H1 (cell line): Measurements from ENCODE around the gene RIMBP2. TPM values are rescaled to one million over a fixed set of nuclear protein-coding genes. Genes with fewer than 3 reads are reported as not detected.

ENCODE experiments used
- CTCF ChIA-PET: fragments of 300-600 bp; sonication (Branson Sonifier 250); formaldehyde crosslinking; loops from one replicate; lab custom pipeline; 2021; ENCODE audit not compliant: partially characterized antibody; lab: Charles Lee
- POLR2A ChIA-PET: fragments of 300-600 bp; sonication (Branson Sonifier 250); formaldehyde crosslinking; loops from one replicate; lab custom pipeline; 2021; ENCODE audit warnings: inconsistent platforms; ENCODE audit not compliant: partially characterized antibody; lab: Charles Lee
- DNase-seq, 2 experiments: peaks; one replicate each; pipeline versions ENCODE4 v3.0.0 to v3.0.0-alpha.2; 2010 to 2022; ENCODE audit warnings: low spot score in 2 of 2, low read depth in 1 of 2, mixed read lengths in 1 of 2
- FAIRE-seq: peaks from 2 replicates; lab custom pipeline; 2011; peaks lifted over from hg19 to GRCh38; lab: Jason Lieb, UNC
- H2AFZ ChIP-seq: 2 replicates; pipeline ENCODE4 v1.8.1; 2012; ENCODE audit warnings: low read length, inconsistent platforms
- H2AK5ac ChIP-seq: 2 replicates; pipeline ENCODE4 v1.6.1; 2013; ENCODE audit warnings: low read depth, low read length
- H2BK120ac ChIP-seq: replicated peaks from 2 replicates; pipeline ENCODE3; 2013; ENCODE audit warnings: low read depth, low read length, inconsistent platforms
- H2BK12ac ChIP-seq: 2 replicates; pipeline ENCODE4 v1.6.1; 2013; ENCODE audit warnings: low read depth, low read length
- H2BK15ac ChIP-seq: 2 replicates; pipeline ENCODE4 v1.6.1; 2013; ENCODE audit warnings: low read length
- H2BK20ac ChIP-seq: 2 replicates; pipeline ENCODE4 v1.6.1; 2013; ENCODE audit warnings: low read length
- H2BK5ac ChIP-seq: 2 replicates; pipeline ENCODE4 v1.6.1; 2013; ENCODE audit warnings: low read depth, low read length
- H3K14ac ChIP-seq: 2 replicates; pipeline ENCODE4 v1.6.1; 2013; ENCODE audit warnings: inconsistent platforms; ENCODE audit not compliant: insufficient read length
- H3K18ac ChIP-seq: 2 replicates; pipeline ENCODE4 v1.6.1; 2013; ENCODE audit warnings: low read length; ENCODE audit errors: extremely low read depth
- H3K23ac ChIP-seq: 2 replicates; pipeline ENCODE4 v1.6.1; 2013; ENCODE audit warnings: inconsistent platforms; ENCODE audit not compliant: insufficient read length
- H3K23me2 ChIP-seq: 2 replicates; pipeline ENCODE4 v1.6.1; 2013; ENCODE audit warnings: low read depth, low read length
- H3K27ac ChIP-seq: 2 replicates; pipeline ENCODE4 v1.6.1; 2011; ENCODE audit warnings: low read depth, low read length, inconsistent platforms
- H3K27me3 ChIP-seq, 4 experiments: replicated peaks in 1 of 4; 1 replicate in 1 of 4; 2 replicates in 3 of 4; pipeline versions ENCODE4 v1.6.1 to v1.8.1; 2011 to 2013; ENCODE audit warnings: low read length in 3 of 4, mild to moderate bottlenecking in 3 of 4, inconsistent platforms in 2 of 4, mixed read lengths in 2 of 4, moderate library complexity in 1 of 4; ENCODE audit not compliant: control insufficient read depth in 3 of 4, insufficient read depth in 3 of 4; ENCODE audit errors: extremely low read depth in 1 of 4
- H3K36me3 ChIP-seq, 4 experiments: 2 replicates each; pipeline versions ENCODE4 v1.6.1 to v1.8.1; 2011 to 2013; ENCODE audit warnings: mild to moderate bottlenecking in 4 of 4, low read length in 3 of 4, moderate library complexity in 2 of 4, control low read depth in 1 of 4, inconsistent platforms in 1 of 4; ENCODE audit not compliant: insufficient read depth in 4 of 4, control insufficient read depth in 2 of 4
- H3K4ac ChIP-seq: replicated peaks from 2 replicates; pipeline ENCODE3; 2013; ENCODE audit warnings: low read length, low read depth, mixed read lengths, inconsistent platforms; ENCODE audit not compliant: insufficient read length
- H3K4me1 ChIP-seq, 4 experiments: replicated peaks in 1 of 4; 1 replicate in 1 of 4; 2 replicates in 3 of 4; pipeline versions ENCODE4 v1.6.1 to v1.8.1; 2011 to 2013; ENCODE audit warnings: low read length in 3 of 4, inconsistent platforms in 2 of 4, mixed read lengths in 1 of 4; ENCODE audit not compliant: insufficient read depth in 4 of 4, control insufficient read depth in 3 of 4
- H3K4me2 ChIP-seq, 2 experiments: 2 replicates each; pipeline versions ENCODE4 v1.6.1 to v1.8.1; 2011 to 2013; ENCODE audit warnings: low read depth in 2 of 2, low read length in 2 of 2, control low read depth in 1 of 2, inconsistent platforms in 1 of 2, mild to moderate bottlenecking in 1 of 2; ENCODE audit not compliant: insufficient read depth in 1 of 2
- H3K4me3 ChIP-seq, 4 experiments: fragments of 200-600, 300-600 bp in 1 of 4; sonication (generic), shearing (Covaris generic), sonication (Bioruptor Twin) in 1 of 4; 2 replicates each; pipeline versions ENCODE4 v1.5.1 to v1.8.1; 2011 to 2016; ENCODE audit warnings: low read length in 4 of 4, low read depth in 3 of 4, control low read depth in 2 of 4, inconsistent platforms in 2 of 4, mild to moderate bottlenecking in 2 of 4, mixed read lengths in 1 of 4, moderate library complexity in 1 of 4; ENCODE audit not compliant: insufficient read depth in 2 of 4; ENCODE audit errors: extremely low read depth in 1 of 4
- H3K56ac ChIP-seq: replicated peaks from 2 replicates; pipeline ENCODE3; 2013; ENCODE audit warnings: low read depth, mild to moderate bottlenecking, mixed read lengths, low read length, inconsistent platforms; ENCODE audit not compliant: insufficient read length
- H3K79me1 ChIP-seq: 2 replicates; pipeline ENCODE4 v1.6.1; 2013; ENCODE audit warnings: low read depth, low read length, control low read depth
- H3K79me2 ChIP-seq, 2 experiments: 2 replicates each; pipeline versions ENCODE4 v1.6.1 to v1.8.1; 2012 to 2013; ENCODE audit warnings: low read length in 2 of 2, mild to moderate bottlenecking in 2 of 2, inconsistent platforms in 1 of 2; ENCODE audit not compliant: insufficient read depth in 2 of 2, control insufficient read depth in 1 of 2
- H3K9ac ChIP-seq, 4 experiments: replicated peaks in 1 of 4; 1 replicate in 1 of 4; 2 replicates in 3 of 4; pipeline versions ENCODE4 v1.6.1 to v1.8.1; 2011 to 2013; ENCODE audit warnings: low read depth in 3 of 4, low read length in 3 of 4, control low read depth in 2 of 4, mild to moderate bottlenecking in 2 of 4, moderate library complexity in 2 of 4, inconsistent platforms in 1 of 4; ENCODE audit errors: extremely low read depth in 1 of 4
- H3K9me3 ChIP-seq, 2 experiments: 2 replicates each; pipeline versions ENCODE4 v1.6.1 to v1.8.1; 2012 to 2013; ENCODE audit warnings: mild to moderate bottlenecking in 2 of 2, moderate library complexity in 2 of 2, control low read depth in 1 of 2, inconsistent platforms in 1 of 2, low read depth in 1 of 2, low read length in 1 of 2, mixed read lengths in 1 of 2; ENCODE audit not compliant: insufficient read depth in 2 of 2
- H4K20me1 ChIP-seq, 2 experiments: replicated peaks in 1 of 2; 2 replicates each; pipeline versions ENCODE3 to v1.8.1; 2011 to 2013; ENCODE audit warnings: inconsistent platforms in 2 of 2, low read length in 2 of 2, mild to moderate bottlenecking in 1 of 2; ENCODE audit not compliant: insufficient read depth in 2 of 2, control insufficient read depth in 1 of 2
- H4K5ac ChIP-seq: 2 replicates; pipeline ENCODE4 v1.6.1; 2013; ENCODE audit warnings: low read length, low read depth, mixed read lengths, inconsistent platforms; ENCODE audit not compliant: insufficient read length
- H4K8ac ChIP-seq: 2 replicates; pipeline ENCODE4 v1.8.0; 2013; ENCODE audit warnings: mild to moderate bottlenecking, moderate library complexity, low read length, inconsistent platforms; ENCODE audit not compliant: insufficient read depth; ENCODE audit errors: extremely low read depth
- H4K91ac ChIP-seq: replicated peaks from 2 replicates; pipeline ENCODE3; 2013; ENCODE audit warnings: low read length, mixed read lengths, inconsistent platforms; ENCODE audit not compliant: insufficient read length
- CHD1 ChIP-seq: IDR thresholded peaks from 2 replicates; pipeline ENCODE4 v1.6.1; 2012; ENCODE audit warnings: low read depth, low read length, improper control_type of control experiment
- CREB1 ChIP-seq: IDR thresholded peaks from 2 replicates; pipeline ENCODE4 v1.6.1; 2012; ENCODE audit warnings: inconsistent platforms
- EGR1 ChIP-seq: IDR thresholded peaks from 2 replicates; pipeline ENCODE4 v1.6.1; 2011; ENCODE audit warnings: low read depth, low read length, borderline replicate concordance
- HDAC2 ChIP-seq, 2 experiments: fragments of 300-600 bp in 1 of 2; sonication (generic) in 1 of 2; IDR thresholded peaks; 2 replicates each; pipeline ENCODE4 v1.6.1; 2011 to 2012; ENCODE audit warnings: low read depth in 2 of 2, low read length in 2 of 2, mild to moderate bottlenecking in 2 of 2, moderate library complexity in 2 of 2, borderline replicate concordance in 1 of 2, inconsistent platforms in 1 of 2
- KDM5A ChIP-seq: fragments of 200-600 bp; IDR thresholded peaks from 2 replicates; pipeline ENCODE4 v1.7.1; 2012; ENCODE audit warnings: mild to moderate bottlenecking, low read length, inconsistent platforms, mixed read lengths
- NANOG ChIP-seq: IDR thresholded peaks from 2 replicates; pipeline ENCODE4 v1.6.1; 2011; ENCODE audit warnings: low read length, low read depth, mild to moderate bottlenecking, inconsistent platforms; ENCODE audit not compliant: insufficient read depth, poor library complexity, severe bottlenecking
- PHF8 ChIP-seq: fragments of 200-600 bp; sonication (generic); conservative IDR thresholded peaks from 2 replicates; pipeline ENCODE4 v1.7.1; 2012; ENCODE audit warnings: low read depth, mild to moderate bottlenecking, inconsistent platforms, low read length, moderate library complexity
- SIN3A ChIP-seq, 2 experiments: IDR thresholded peaks in 1 of 2; conservative IDR thresholded peaks in 1 of 2; 2 replicates each; pipeline ENCODE4 v1.6.1; 2011 to 2012; ENCODE audit warnings: low read length in 2 of 2, improper control_type of control experiment in 1 of 2, low read depth in 1 of 2, mild to moderate bottlenecking in 1 of 2
- SRF ChIP-seq: IDR thresholded peaks from 2 replicates; pipeline ENCODE4 v1.6.1; 2011; ENCODE audit warnings: mild to moderate bottlenecking, low read depth, low read length, moderate library complexity
- WGBS, 2 experiments: shearing (Covaris generic) in 1 of 2; methylation state at CpG; one replicate each; pipeline versions ENCODE4 v1.1.6 to v1.1.7; 2013 to 2015; ENCODE audit warnings: low lambda C conversion rate in 2 of 2, mixed read lengths in 2 of 2, inconsistent platforms in 1 of 2, low coverage in 1 of 2, missing lambda C conversion rate in 1 of 2; ENCODE audit not compliant: insufficient replicate concordance in 2 of 2, insufficient coverage in 1 of 2, insufficient read length in 1 of 2; ENCODE audit errors: extremely low coverage in 1 of 2, missing lambda C conversion rate in 1 of 2; 5-methylcytosine and 5-hydroxymethylcytosine counted together
- polyA plus RNA-seq, 7 experiments: library from polyadenylated mRNA; depleted of rRNA in 3 of 7; stranded (reverse) in 5 of 7; unstranded in 2 of 7; fragments of >200 nt in 5 of 7; fragments of 200-250 nt in 2 of 7; gene quantifications; 1 replicate in 5 of 7; 2 replicates in 1 of 7; 4 replicates in 1 of 7; pipeline versions ENCODE4 v1.2.1 to v1.2.3, GENCODE V29; 2011 to 2013; ENCODE audit warnings: missing spikeins in 2 of 7, mixed read lengths in 2 of 7
- total RNA-seq: library from RNA; stranded (reverse); fragmentation: NEBNext Ultra II Directional; extraction: Animal tissue kit (Norgen Biotek cat#: 25700); gene quantifications from 2 replicates; pipeline ENCODE4 v1.2.1, GENCODE V29; 2021

RIMBP2 gene
- total and polyA plus RNA-seq, 2 of the 8 experiments (the other 6 are each of a cell fraction or from before 2014, with no cell fraction given): 0.18 to 0.65 TPM

GRCh38 chr12:130668286-130669204, 47.6 kb downstream of the RIMBP2 start:
- FAIRE-seq: no peak
- Histone ChIP-seq H4K20me1 (no peaks in the 10 kb centered on the region), H3K36me3 (no peaks in the 10 kb centered on the region), H2BK12ac (no peak overlapping the region), H3K4me1 (no peaks in the 10 kb centered on the region), H2BK15ac (no peak overlapping the region), H3K79me1 (no peaks in the 10 kb centered on the region), H3K9me3 (peaks cover 11 to 20% of the 10 kb centered on the region in 2 experiments), H2BK120ac (no peak overlapping the region), H3K9ac (no peak overlapping the region; a peak in 1 of 7 replicates), H3K27me3 (no peaks in the 10 kb centered on the region; a peak in 1 of 7 replicates), H3K23ac (no peak overlapping the region), H4K91ac (no peak overlapping the region), H4K8ac (no peak overlapping the region), H3K23me2 (no peaks in the 10 kb centered on the region; the same call in 1 of the 2 replicates), H2BK5ac (no peak overlapping the region), H3K14ac (no peak overlapping the region), H3K79me2 (no peaks in the 10 kb centered on the region), H2AK5ac (no peak overlapping the region), H3K56ac (no peak overlapping the region), H3K4me2 (no peak overlapping the region), H2BK20ac (no peak overlapping the region), H3K27ac (no peak overlapping the region), H2AFZ (no peak overlapping the region), H4K5ac (no peak overlapping the region), H3K18ac (no peak overlapping the region), H3K4me3 (no peak overlapping the region), H3K4ac (no peak overlapping the region)
- no peak for TF ChIP-seq SIN3A (conservative IDR thresholded peaks at IDR 0.05 in 1 of 2, IDR thresholded peaks at IDR 0.05 in 1 of 2; ENCODE audit: low read depth in 1 of 2, low read length in 2 of 2)
- TF ChIP-seq HDAC2 (IDR thresholded peaks at IDR 0.05; ENCODE audit: borderline replicate concordance in 1 of 2, low read depth in 2 of 2, low read length in 2 of 2): no peak
- TF ChIP-seq CREB1: no peak
- TF ChIP-seq CHD1: no peak
- no peak for TF ChIP-seq SRF
- TF ChIP-seq NANOG: no peak
- TF ChIP-seq PHF8: no peak
- no peak for TF ChIP-seq EGR1
- no peak for TF ChIP-seq KDM5A
- ChIA-PET POLR2A (no interaction called here), CTCF (interaction anchor here (1.1 to 2.3 kb wide), 3 partner anchors 21 to 80 kb away, joined by 3 to 6 read pairs (median 5); no protein-coding TSS in a partner anchor)
- 91% methylated on average over 20 of the region's 20 CpGs; no CpG with 5 or more reads in 1 of the 2 experiments for WGBS, 2 experiments
- no peak for DNase-seq
